Middle frontal gyrus (tissue), 1 donor: ENCODE data around the gene CCDC141.

ENCODE experiments used
- DNase-seq: peaks from one replicate; pipeline ENCODE4 v3.0.0-alpha.2; 2015; ENCODE audit warnings: low spot score; ENCODE audit errors: extremely low spot score

Gene CCDC141

GRCh38 chr2:178874529-178875240 lies 175.3 kb downstream of the CCDC141 start:
- DNase-seq, result no peak

- no peak for DNase-seq
Observed at GRCh38 chr2:178873912-178874311, 176.0 kb downstream of the CCDC141 start.

DNA sequence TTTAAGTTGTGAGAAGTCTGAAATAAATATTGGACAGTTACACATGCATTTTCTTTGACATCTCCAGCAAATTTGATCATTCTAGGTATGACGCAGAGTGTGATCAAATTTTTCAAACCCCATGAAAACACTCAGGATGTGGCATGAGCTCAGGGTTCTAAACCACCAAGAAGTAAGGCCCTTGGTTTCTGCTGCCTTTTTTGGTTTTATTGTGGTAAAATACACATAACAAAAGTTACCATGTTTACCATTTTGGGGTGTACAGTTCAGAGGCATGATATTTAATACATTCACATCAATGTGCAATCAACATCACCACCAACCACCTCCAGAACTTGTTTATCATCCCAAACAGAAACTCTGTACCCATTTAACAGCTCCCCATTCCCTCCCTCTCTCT lies 178.4 kb downstream of the CCDC141 start:
- DNase-seq, result no peak

- DNase-seq, result no peak
Observed at GRCh38 chr2:178870703-178871102, 179.2 kb downstream of the CCDC141 start.

- DNase-seq, result no peak
Observed at GRCh38 chr2:178865999-178866398, 183.9 kb downstream of the CCDC141 start.

DNA sequence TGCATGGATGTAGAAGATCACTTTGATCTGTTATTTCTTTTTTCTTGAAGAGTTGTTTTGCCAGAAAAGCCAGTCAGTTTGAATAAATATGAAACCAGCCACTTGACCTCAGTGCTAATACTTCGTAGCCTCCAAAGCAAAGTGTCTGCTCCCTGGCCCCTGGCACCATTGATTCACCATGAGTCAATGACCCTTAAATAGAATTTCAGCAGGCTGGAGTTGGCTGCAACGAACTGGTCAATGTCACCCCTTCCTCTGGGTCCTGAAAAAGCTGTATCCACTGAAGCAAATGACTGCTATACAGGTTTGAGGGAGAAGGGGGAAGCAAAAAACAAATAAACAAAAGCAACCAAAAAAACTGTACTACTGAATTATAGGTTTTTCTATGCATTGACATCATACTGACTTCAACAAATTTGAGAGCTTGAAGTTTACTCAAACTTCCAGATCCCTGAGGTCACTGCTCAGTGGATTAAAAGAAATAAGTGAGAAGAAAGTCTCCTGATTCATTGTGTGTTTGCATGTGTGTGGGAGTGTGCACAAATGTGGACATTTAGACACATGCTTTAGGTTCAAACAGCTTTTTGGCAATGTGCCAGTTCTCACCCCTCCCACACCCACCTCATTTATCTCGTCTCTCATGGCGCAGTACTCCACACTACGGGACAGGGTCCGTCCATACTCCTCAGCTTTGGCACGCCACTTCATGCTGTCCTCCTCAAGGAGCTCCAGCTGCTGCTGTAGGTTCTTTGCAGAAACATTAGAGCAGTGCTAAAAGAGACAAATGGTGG lies 184.6 kb downstream of the CCDC141 start:
- no peak for DNase-seq

DNA sequence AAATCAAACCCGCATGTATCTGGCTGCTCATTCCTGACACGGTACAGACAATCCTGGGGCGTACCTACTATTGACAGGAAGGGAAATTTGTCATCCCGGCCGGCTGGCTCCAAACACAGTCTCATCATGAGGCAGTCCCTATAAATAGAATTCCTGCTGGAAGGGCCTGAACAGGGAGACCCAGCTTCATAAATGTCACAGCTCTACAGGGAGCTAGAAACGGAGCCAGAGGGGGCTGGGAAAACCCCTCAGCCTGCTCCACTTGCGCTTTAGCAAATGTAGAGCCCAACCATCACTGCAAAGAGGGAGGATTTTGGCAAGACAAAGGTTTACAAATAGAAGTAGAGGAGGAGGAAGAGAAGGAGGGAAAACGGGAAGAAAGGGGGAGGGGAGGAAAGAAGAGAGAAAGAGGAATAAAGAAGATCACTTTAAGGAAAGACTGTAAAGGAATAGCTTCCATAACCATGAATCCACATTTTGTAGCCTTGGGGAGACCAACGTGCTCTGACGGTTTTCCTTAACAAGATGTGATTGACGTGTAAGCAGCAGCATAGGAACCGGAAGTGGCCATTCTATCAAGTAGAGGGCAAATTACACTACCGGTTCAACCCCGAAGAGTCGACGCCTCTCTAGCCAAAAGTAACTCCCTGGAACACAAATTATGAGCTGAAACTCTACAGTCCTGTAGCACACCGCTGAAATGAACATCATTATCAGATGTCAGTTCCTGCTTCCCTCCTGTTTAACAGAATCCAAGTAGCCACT lies 185.9 kb downstream of the CCDC141 start:
- DNase-seq, result no peak

- no peak for DNase-seq
Observed at GRCh38 chr2:178863130-178863855, 186.6 kb downstream of the CCDC141 start.

GRCh38 chr2:178860551-178860950 lies 189.4 kb downstream of the CCDC141 start:
- DNase-seq, result no peak

DNA sequence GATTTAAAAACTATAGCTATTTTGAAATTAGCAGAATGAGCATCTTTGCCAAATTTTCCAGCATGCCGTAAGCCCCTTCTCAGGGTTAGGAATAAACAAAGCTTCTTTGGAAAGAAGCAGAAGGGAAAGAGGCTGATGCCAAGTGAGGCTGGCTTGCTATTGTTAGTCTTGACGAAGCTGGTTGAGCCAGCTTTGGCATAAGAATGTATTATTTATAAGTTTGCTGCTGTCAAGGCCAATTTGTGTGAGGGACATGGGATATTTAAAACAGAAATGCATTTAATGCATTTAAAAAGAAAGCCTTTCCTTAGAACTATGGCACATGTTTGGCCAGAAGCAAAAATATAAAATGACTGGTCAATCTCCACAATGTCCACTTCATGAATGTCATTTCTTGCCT lies 190.2 kb downstream of the CCDC141 start:
- no peak for DNase-seq

DNA sequence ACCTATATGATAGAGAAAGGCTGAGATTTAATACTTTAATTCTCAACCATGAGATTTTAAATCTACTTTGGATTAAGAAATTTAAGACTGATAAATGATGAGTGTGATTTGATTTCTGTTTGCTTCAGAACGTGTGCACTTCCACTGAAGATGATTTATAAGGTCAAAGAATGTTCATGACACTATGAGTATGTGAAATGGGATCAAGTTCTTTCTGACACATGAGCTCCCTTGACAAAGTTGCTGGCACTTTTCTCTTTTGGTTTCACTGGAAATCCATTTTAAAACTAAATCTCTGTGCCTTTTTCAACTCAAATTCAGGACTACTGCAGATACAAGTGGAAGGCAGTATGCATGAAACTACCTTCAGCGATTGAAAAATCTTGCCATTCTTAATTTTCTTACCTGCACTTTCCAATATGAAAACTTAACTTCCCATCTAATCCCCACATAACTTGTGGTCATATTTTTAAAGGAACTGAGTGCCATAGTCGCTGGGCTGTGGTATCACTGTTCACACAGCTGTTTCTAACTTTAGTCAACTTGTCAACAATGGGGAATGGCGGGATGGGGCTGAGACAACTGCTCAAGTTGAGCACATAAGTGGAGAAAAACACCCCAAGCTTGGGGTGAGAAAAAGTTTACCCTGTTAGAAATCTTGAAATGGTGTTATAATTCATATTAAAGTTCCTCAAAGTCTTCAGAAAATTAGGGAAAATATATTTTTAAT lies 190.9 kb downstream of the CCDC141 start:
- DNase-seq, result no peak

GRCh38 chr2:178855151-178855550 lies 194.8 kb downstream of the CCDC141 start:
- DNase-seq, result no peak

DNA sequence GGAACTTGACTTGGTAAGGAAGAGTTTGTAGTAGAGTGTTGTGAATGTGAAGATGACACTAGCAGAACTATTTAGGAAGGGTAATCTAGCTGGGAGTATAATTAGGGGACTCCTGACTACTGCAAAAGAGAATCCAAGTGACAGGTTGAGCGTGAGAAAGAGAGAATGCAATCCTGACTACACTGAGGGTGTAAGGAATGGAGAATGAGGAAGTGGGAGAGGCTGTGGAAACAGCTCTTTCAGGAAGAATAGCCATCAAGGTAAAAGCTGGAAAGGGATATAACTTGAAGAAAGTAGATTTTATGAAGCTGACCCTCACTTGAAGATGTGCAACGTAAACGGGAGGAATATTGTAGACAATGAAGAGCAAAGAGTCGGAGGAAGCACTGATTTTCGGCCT lies 201.6 kb downstream of the CCDC141 start:
- no peak for DNase-seq

DNA sequence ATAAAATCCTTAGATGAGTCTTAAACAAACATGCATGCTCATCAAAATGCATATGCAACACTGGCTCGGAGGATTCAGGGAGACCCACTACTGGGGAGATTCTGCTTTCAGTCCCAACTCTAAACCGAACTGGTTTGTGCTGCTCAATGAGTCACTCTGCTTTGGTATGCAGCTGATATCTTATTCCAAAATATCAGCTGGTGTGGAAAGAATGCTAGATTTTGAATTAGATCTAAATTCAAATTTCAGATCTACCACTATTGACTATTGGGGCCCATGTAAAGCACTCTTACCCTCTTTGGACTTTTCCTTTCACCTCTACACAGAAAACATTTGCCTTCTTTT lies 203.5 kb downstream of the CCDC141 start:
- DNase-seq, result no peak

DNA sequence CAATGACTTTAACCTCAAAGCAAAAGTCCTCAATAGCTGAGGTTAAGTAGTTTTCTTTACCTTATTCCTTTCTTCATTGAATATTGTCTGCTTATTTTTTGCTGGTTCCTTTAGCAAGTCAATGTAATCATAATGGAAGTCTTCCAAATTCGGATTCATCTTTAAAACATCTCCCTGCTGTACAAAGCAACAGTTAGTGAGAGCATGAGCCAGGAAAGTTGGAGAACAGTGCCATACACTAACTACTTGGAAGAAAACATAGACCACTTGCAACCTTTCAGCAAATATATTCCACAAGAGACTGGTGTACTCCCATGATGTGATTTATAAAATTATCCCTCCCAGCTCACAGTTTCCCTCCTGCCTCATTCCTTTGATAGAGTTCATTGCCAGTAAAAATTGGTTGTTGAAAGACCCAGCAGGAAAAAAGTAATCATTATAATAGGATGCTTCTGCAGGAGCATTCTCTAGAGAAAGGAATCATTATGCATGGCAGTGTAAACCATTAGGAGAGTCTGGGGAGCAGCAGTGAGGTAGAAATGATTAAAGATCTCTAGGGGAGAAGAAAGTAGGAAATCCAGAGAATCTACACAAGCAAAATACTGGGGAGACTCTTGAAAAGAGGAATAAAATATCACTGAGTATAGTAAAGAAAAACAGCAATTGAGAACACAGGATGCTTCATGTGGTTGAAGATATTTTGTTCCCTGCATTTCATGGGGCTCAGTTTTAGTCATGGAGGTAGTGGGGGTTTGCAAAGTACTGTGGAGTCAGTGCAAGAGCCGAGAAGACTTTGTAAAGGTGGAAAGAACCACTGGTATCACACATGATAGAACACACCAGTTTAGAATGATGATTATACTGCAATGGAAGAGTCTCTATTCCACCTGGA lies 204.1 kb downstream of the CCDC141 start:
- DNase-seq, result no peak

GRCh38 chr2:178844701-178845100 lies 205.2 kb downstream of the CCDC141 start:
- no peak for DNase-seq

GRCh38 chr2:178844269-178844668 lies 205.7 kb downstream of the CCDC141 start:
- DNase-seq, result no peak

GRCh38 chr2:178843697-178844096 lies 206.2 kb downstream of the CCDC141 start:
- no peak for DNase-seq

DNA sequence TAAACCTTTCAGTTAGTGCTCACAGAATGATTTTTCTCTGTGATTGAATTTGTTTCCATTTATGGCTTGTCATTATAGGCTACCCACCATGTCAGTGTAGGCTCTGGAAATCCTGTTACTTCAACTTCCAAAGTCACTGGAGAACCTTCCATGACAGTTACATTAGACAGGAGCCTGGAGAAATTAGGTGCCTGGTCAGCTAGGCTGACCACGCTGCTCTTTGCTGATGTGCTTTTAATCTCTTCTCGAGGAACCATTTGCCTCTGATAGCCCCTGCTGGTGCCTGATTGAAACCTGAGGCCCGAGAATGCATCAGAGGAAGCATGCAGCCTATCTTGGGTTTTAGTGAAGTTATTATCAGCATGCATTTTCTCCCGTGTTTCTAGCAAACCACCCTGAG lies 213.1 kb downstream of the CCDC141 start:
- no peak for DNase-seq

- DNase-seq, result no peak
Observed at GRCh38 chr2:178834086-178834485, 215.9 kb downstream of the CCDC141 start.
